Gastrocnemius medialis (tissue), 4 donors: ENCODE results near the gene PGP.

Source experiments
- CTCF ChIP-seq, 5 experiments: fragments of 450-650 bp in 3 of 5; fragments of 200-600 bp in 2 of 5; sonication (generic) in 2 of 5; IDR thresholded peaks in 4 of 5; conservative IDR thresholded peaks in 1 of 5; 1 replicate in 4 of 5; 2 replicates in 1 of 5; pipeline ENCODE4 v1.5.1; 2016 to 2019; ENCODE audit warnings: antibody characterized with exemption in 5 of 5, mild to moderate bottlenecking in 3 of 5, moderate library complexity in 3 of 5
- POLR2A ChIP-seq, 2 donors: fragments of 450-650 bp; IDR thresholded peaks; one replicate each; pipeline ENCODE4 v1.6.1; 2017; ENCODE audit warnings: antibody characterized with exemption in 2 of 2, mild to moderate bottlenecking in 2 of 2, moderate library complexity in 2 of 2

- TF ChIP-seq CTCF (IDR thresholded peaks at IDR 0.05 in 4 of 5, conservative IDR thresholded peaks at IDR 0.05 in 1 of 5) (no peak), POLR2A (IDR thresholded peaks at IDR 0.05) (no peak)
These were observed 24.4 kb upstream of the PGP start for GRCh38 chr16:2238838-2239675.
